ENCODE data around the gene TENT5D.
"Not testable (repeated sequence)": the region's sequence is repeated elsewhere in the genome, so short reads cannot be mapped to it uniquely, and the experiment has no call there.

TENT5D gene

GRCh38 chrX:80420147-80420546, at the start of gene TENT5D:
TSS of gene TENT5D (plus strand) at chrX:80420447. CDS start at chrX:80442540, 22,093 bp downstream.
- no peak within 1 kb of the TSS for H3K27ac ChIP-seq

GRCh38 chrX:80385651-80386050, 34.6 kb upstream of the TENT5D start:
- H3K27ac ChIP-seq: not testable (repeated sequence)

More at GRCh38 chrX:80420147-80420546, at the start of gene TENT5D:
- TF ChIP-seq ZFX (IDR thresholded peaks at IDR 0.05) (no peak), CTCF (conservative IDR thresholded peaks at IDR 0.05) (no peak)

- no peak overlapping the region for H3K27ac ChIP-seq
- no peak for TF ChIP-seq ZFX (IDR thresholded peaks at IDR 0.05)
- TF ChIP-seq CTCF (conservative IDR thresholded peaks at IDR 0.05): no peak
Measured at GRCh38 chrX:80388206-80388605, 32.0 kb upstream of the TENT5D start.

GRCh38 chrX:80412042-80412441, 8.2 kb upstream of the TENT5D start:
- H3K27ac ChIP-seq: no peak overlapping the region
- no peak for TF ChIP-seq CTCF (conservative IDR thresholded peaks at IDR 0.05)
- TF ChIP-seq ZFX (IDR thresholded peaks at IDR 0.05): no peak

- TF ChIP-seq ZFX (IDR thresholded peaks at IDR 0.05) (no peak), CTCF (conservative IDR thresholded peaks at IDR 0.05) (no peak)
- H3K27ac ChIP-seq: no peak overlapping the region
Measured at GRCh38 chrX:80423000-80423399, 2.8 kb downstream of the TENT5D start.

- no peak overlapping the region for H3K27ac ChIP-seq
- TF ChIP-seq CTCF (conservative IDR thresholded peaks at IDR 0.05): no peak
- no peak for TF ChIP-seq ZFX (IDR thresholded peaks at IDR 0.05)
Measured at GRCh38 chrX:80423744-80424143, 3.5 kb downstream of the TENT5D start.

- TF ChIP-seq CTCF (conservative IDR thresholded peaks at IDR 0.05): peak; percentile 33
- no peak for TF ChIP-seq ZFX (IDR thresholded peaks at IDR 0.05)
Measured at GRCh38 chrX:80430826-80431504, 10.7 kb downstream of the TENT5D start.

GRCh38 chrX:80431505-80431832, 11.2 kb downstream of the TENT5D start:
- no peak for TF ChIP-seq ZFX (IDR thresholded peaks at IDR 0.05)
- TF ChIP-seq CTCF (conservative IDR thresholded peaks at IDR 0.05): 0 out of 2 replicates have a peak, but pooled peaks have one; percentile 12
- H3K27ac ChIP-seq: no peak overlapping the region

More at GRCh38 chrX:80430826-80431504, 10.7 kb downstream of the TENT5D start:
- H3K27ac ChIP-seq: no peak overlapping the region

Data from C4-2B (cell line).